ENCODE measurements around the gene DNAH3. TPM values are rescaled to one million over a fixed set of nuclear protein-coding genes. Genes with fewer than 3 reads are reported as not detected.
"Not testable (repeated sequence)": the region's sequence is repeated elsewhere in the genome, so short reads cannot be mapped to it uniquely, and the experiment has no call there.

DNAH3 gene
- total and polyA plus RNA-seq, 3 donors from 2014 or later, result 11.7 to 21.2 (median 19.9) TPM

DNA sequence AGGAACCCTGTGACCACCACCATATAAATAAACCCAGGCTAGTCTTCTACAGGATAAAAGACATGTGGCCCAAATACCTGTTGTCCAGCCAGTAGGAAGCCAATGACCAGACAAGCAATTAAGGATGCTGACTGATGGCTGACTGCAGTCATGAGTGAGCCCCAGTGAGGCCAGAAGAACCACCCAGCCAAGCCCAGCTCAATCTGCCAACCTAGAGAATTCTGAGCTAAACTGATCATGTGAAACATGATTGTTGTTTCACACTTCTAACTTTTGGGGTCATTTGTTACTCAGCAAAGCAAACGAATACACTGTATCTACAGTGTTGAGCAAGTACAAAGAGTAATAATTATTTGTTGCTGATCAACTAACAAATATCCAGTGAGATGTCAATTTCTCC is 86.4 kb downstream of the DNAH3 start:
- intact Hi-C loops (cut with DNase I; ENCODE audit: low total_unique reads), result no loop called here
- TF ChIP-seq, protein P1, sequence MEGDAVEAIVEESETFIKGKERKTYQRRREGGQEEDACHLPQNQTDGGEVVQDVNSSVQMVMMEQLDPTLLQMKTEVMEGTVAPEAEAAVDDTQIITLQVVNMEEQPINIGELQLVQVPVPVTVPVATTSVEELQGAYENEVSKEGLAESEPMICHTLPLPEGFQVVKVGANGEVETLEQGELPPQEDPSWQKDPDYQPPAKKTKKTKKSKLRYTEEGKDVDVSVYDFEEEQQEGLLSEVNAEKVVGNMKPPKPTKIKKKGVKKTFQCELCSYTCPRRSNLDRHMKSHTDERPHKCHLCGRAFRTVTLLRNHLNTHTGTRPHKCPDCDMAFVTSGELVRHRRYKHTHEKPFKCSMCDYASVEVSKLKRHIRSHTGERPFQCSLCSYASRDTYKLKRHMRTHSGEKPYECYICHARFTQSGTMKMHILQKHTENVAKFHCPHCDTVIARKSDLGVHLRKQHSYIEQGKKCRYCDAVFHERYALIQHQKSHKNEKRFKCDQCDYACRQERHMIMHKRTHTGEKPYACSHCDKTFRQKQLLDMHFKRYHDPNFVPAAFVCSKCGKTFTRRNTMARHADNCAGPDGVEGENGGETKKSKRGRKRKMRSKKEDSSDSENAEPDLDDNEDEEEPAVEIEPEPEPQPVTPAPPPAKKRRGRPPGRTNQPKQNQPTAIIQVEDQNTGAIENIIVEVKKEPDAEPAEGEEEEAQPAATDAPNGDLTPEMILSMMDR (IDR thresholded peaks at IDR 0.05), result no peak
- TF ChIP-seq POLR2A (IDR thresholded peaks at IDR 0.05), result no peak
- Histone ChIP-seq H3K9me3 (no peaks in the 10 kb centered on the region), H3K27me3 (no peaks in the 10 kb centered on the region), H3K4me3 (no peak overlapping the region), H3K27ac (no peak overlapping the region), H3K36me3 (ENCODE audit: low read depth, missing control alignments) (no peaks in the 10 kb centered on the region), H3K4me1 (no peaks in the 10 kb centered on the region)
- 75 to 95% methylated on average over 1 of the region's 1 CpG for WGBS, 2 donors
- no peak for DNase-seq

GRCh38 chr16:21063314-21063713 is 87.3 kb downstream of the DNAH3 start:
- DNase-seq; H3K4me1 ChIP-seq; H3K36me3 ChIP-seq (ENCODE audit: low read depth, missing control alignments); H3K4me3 ChIP-seq; H3K9me3 ChIP-seq; intact Hi-C loops (cut with DNase I; ENCODE audit: low total_unique reads); H3K27me3 ChIP-seq; H3K27ac ChIP-seq: not testable (repeated sequence)
- WGBS, 2 donors, result 93 to 94% methylated on average over 6 of the region's 6 CpGs

DNA sequence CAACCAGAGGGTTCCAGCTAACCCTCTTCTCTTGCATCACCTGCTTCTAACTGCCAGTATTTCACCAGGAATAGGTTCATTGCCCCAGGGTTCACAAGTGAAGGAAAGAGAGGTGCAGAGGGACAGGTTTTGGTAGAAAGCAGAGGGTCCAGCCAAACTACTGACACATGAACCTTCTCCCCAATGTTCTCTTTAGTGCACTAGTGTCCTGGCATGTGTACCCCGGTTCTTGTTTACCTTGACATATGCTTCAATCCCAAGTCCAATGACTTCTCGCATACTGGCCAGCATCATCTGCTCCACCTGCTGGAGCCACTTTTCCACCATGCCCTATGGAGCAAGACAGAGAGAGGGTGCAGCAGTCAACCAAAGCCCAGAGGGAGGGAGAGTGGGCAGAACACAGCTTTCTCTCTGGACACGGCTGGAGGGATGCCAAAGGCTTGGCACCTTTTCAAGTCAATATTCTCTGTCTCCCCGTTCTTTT is 90.6 kb downstream of the DNAH3 start:
- intact Hi-C loops (cut with DNase I; ENCODE audit: low total_unique reads), result no loop called here
- WGBS, 2 donors, result 56 to 72% methylated on average over 4 of the region's 4 CpGs
- Histone ChIP-seq H3K9me3 (no peaks in the 10 kb centered on the region), H3K4me3 (no peak overlapping the region), H3K4me1 (no peaks in the 10 kb centered on the region), H3K27ac (no peak overlapping the region), H3K27me3 (no peaks in the 10 kb centered on the region), H3K36me3 (ENCODE audit: low read depth, missing control alignments) (no peaks in the 10 kb centered on the region)
- no peak for TF ChIP-seq POLR2A (IDR thresholded peaks at IDR 0.05)
- TF ChIP-seq, protein P1 (IDR thresholded peaks at IDR 0.05), result no peak
- peak; percentile 18 for DNase-seq

DNA sequence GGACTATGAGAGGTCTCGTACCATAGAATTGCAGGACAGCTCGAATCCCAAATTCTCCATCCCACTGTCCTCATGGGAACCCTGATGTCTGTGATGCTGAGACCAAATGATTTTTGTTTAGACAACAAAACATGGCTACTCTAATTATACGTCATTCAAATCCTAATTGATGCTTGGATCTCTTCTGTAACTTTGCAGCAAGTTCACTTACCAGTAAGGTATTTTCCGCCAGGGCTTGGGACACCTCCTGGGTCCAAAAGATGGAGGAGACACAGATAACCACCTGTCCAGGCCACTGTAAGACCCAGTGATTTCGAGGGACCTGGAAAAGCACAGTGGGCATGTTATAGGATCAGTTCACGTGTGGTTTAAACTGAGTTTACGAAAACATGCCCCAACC is 92.8 kb downstream of the DNAH3 start:
- no peaks in the 10 kb centered on the region for H3K27me3 ChIP-seq
- intact Hi-C loops (cut with DNase I; ENCODE audit: low total_unique reads), result no loop called here
- H3K9me3 ChIP-seq, result no peaks in the 10 kb centered on the region
- no peak for TF ChIP-seq POLR2A (IDR thresholded peaks at IDR 0.05)
- TF ChIP-seq, protein P1 (IDR thresholded peaks at IDR 0.05), result no peak
- 75 to 78% methylated on average over 7 of the region's 7 CpGs for WGBS, 2 donors
- no peak overlapping the region for H3K27ac ChIP-seq
- H3K4me3 ChIP-seq, result no peak overlapping the region
- H3K4me1 ChIP-seq, result no peaks in the 10 kb centered on the region
- H3K36me3 ChIP-seq (ENCODE audit: low read depth, missing control alignments), result no peaks in the 10 kb centered on the region
- DNase-seq, result no peak

- intact Hi-C loops (cut with DNase I; ENCODE audit: low total_unique reads), result no loop called here
- no peaks in the 10 kb centered on the region for H3K4me1 ChIP-seq
- H3K9me3 ChIP-seq, result no peaks in the 10 kb centered on the region
- no peaks in the 10 kb centered on the region for H3K36me3 ChIP-seq (ENCODE audit: low read depth, missing control alignments)
- no peak overlapping the region for H3K4me3 ChIP-seq
- WGBS, 2 donors, result 39 to 42% methylated on average over 3 of the region's 3 CpGs
- TF ChIP-seq POLR2A (IDR thresholded peaks at IDR 0.05), result no peak
- TF ChIP-seq, protein P1 (IDR thresholded peaks at IDR 0.05), result no peak
- no peak for DNase-seq
- H3K27me3 ChIP-seq, result no peaks in the 10 kb centered on the region
- no peak overlapping the region for H3K27ac ChIP-seq
These were observed 94.2 kb downstream of the DNAH3 start for GRCh38 chr16:21056396-21056795.

DNA sequence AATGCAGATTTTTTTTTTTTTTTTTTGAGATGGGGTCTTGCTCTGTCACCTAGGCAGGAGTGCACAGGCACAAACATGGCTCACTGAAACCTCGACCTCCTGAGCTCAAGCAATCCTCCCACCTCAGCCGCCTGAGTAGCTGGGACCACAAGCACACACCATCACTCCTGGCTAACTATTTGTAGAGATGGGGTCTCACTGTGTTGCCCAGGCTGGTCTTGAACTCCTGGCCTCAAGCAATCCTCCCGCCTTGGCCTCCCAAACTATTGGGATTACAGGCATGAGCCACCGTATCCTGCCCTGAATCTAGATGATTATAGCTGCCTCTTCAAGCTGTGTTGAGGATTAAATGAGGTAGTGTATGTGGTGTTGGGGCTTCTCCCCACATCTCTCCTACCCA is 94.9 kb downstream of the DNAH3 start:
- not testable (repeated sequence) for DNase-seq

More for the DNA sequence above, 94.9 kb downstream of the DNAH3 start:
- 88 to 90% methylated on average over 4 of the region's 4 CpGs for WGBS, 2 donors
- H3K27me3 ChIP-seq; H3K27ac ChIP-seq; H3K36me3 ChIP-seq (ENCODE audit: low read depth, missing control alignments); H3K4me3 ChIP-seq; H3K4me1 ChIP-seq; intact Hi-C loops (cut with DNase I; ENCODE audit: low total_unique reads); H3K9me3 ChIP-seq: not testable (repeated sequence)

All from testis (tissue), 3 donors.